ENCODE data around the gene PLA2G2F. TPM values are rescaled to one million over a fixed set of nuclear protein-coding genes. Genes with fewer than 3 reads are reported as not detected.

The PLA2G2F gene
- total RNA-seq, 1 experiment from 2014 or later = not detected

DNA sequence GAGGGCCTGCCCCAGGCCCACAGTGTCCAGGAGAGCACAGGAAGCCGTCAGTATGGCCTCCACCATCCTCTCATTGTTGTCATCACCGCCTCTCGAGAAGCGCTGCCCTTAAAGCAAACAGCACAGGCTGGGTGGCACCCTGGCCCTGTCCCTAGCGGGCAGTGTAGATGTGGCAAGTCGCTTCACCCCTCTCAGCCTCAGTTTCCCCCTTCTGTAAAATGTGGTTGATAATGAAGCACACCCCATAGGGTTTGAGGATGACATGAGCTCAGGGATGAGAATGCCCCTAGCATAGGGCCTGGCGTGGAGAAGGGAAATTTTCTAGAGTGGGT, 13.4 kb downstream of the PLA2G2F start:
- Mint-ChIP-seq H3K4me3 (no peak overlapping the region), H3K27ac (peak overlapping the region; percentile 80)

DNA sequence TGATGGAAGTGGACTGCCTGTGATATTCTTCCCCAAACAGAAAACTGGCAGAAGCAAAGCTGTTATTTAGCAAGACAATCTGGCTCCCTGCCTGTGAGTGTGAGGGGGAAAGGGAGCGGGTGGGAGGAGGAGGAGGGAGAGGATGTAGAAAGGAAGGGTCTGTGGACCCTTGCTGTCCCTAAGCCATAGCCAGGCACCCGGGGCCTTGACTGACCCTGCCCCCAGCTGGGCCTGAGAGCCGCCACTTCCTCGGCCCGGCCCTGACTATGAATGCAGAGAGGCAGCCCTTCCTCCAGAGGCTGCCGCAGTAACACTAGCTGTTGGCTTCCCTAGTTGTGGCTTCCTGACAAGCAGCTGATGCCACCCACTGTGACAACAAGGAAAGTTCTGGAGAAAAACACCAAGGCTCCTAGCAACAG, 13.9 kb downstream of the PLA2G2F start:
- TF ChIP-seq ZNF138 (CRISPR knock-in tag; conservative IDR thresholded peaks at IDR 0.05) (no peak), SMAD4 (CRISPR knock-in tag; IDR thresholded peaks at IDR 0.05) (no peak), ZNF317 (CRISPR knock-in tag; IDR thresholded peaks at IDR 0.05; ENCODE audit: borderline replicate concordance, low read depth) (no peak), FOXK1 (CRISPR knock-in tag; IDR thresholded peaks at IDR 0.05) (peak; percentile 61; the same call in 1 of the 2 replicates), ETV6 (CRISPR knock-in tag; IDR thresholded peaks at IDR 0.05) (no peak), KAT7 (CRISPR knock-in tag; IDR thresholded peaks at IDR 0.05; ENCODE audit: borderline replicate concordance) (no peak)
- peak; percentile 38 for ATAC-seq

More for the DNA sequence above, 13.4 kb downstream of the PLA2G2F start:
- ChIA-PET CTCF (interaction anchor here (0.7 to 4.5 kb wide), 24 partner anchors 13 to 342 kb away, joined by 3 to 75 read pairs (median 5); partner anchors contain the start of gene OTUD3), POLR2A (no interaction called here)
- TF ChIP-seq SOX15 (CRISPR knock-in tag; IDR thresholded peaks at IDR 0.05) (no peak), ETV6 (CRISPR knock-in tag; IDR thresholded peaks at IDR 0.05) (peak; percentile 8; the same call in 1 of the 2 replicates)
- ATAC-seq (no peak), DNase-seq (ENCODE audit: low spot score) (no peak)
- H3K4me1 Mint-ChIP-seq = peaks cover 27% of the 10 kb centered on the region
- H3K9me3 Mint-ChIP-seq = peaks cover 3% of the 10 kb centered on the region
- H3K36me3 Mint-ChIP-seq = no peaks in the 10 kb centered on the region
- no peaks in the 10 kb centered on the region for H3K27me3 Mint-ChIP-seq (ENCODE audit: low read depth)

GRCh38 chr1:20154301-20154831, 15.2 kb downstream of the PLA2G2F start:
- ChIA-PET CTCF (interaction anchor here (1.3 to 4.1 kb wide), 3 partner anchors 11 to 235 kb away, joined by 3 to 52 read pairs (median 33); partner anchors contain the start of gene PLA2G2E), POLR2A (no interaction called here)
- peaks cover 27% of the 10 kb centered on the region for H3K4me1 Mint-ChIP-seq
- H3K27me3 Mint-ChIP-seq (ENCODE audit: low read depth) = peaks cover 3% of the 10 kb centered on the region
- ATAC-seq = no peak
- peaks cover 6% of the 10 kb centered on the region for H3K36me3 Mint-ChIP-seq
- H3K4me3 Mint-ChIP-seq = no peak overlapping the region
- DNase-seq (ENCODE audit: low spot score) = no peak
- H3K9me3 Mint-ChIP-seq = peaks cover 16% of the 10 kb centered on the region
- H3K27ac Mint-ChIP-seq = no peak overlapping the region
- TF ChIP-seq NR2C2 (CRISPR knock-in tag; IDR thresholded peaks at IDR 0.05) (no peak), USF2 (CRISPR knock-in tag; IDR thresholded peaks at IDR 0.05) (no peak), ZNF219 (CRISPR knock-in tag; IDR thresholded peaks at IDR 0.05; ENCODE audit: borderline replicate concordance) (no peak), E2F1 (CRISPR knock-in tag; IDR thresholded peaks at IDR 0.05) (no peak), ETV6 (CRISPR knock-in tag; IDR thresholded peaks at IDR 0.05) (no peak), MLX (CRISPR knock-in tag; IDR thresholded peaks at IDR 0.05) (no peak), USF1 (CRISPR knock-in tag; IDR thresholded peaks at IDR 0.05) (no peak), MYBL2 (CRISPR knock-in tag; IDR thresholded peaks at IDR 0.05) (no peak), ZMAT4 (CRISPR knock-in tag; IDR thresholded peaks at IDR 0.05) (no peak), TEAD4 (CRISPR knock-in tag; IDR thresholded peaks at IDR 0.05) (no peak), ELF4 (CRISPR knock-in tag; IDR thresholded peaks at IDR 0.05; ENCODE audit: low read depth) (no peak), IRF1 (CRISPR knock-in tag; IDR thresholded peaks at IDR 0.05) (no peak), CREB1 (CRISPR knock-in tag; IDR thresholded peaks at IDR 0.05) (no peak), HMGXB4 (CRISPR knock-in tag; IDR thresholded peaks at IDR 0.05) (no peak), ZNF121 (CRISPR knock-in tag; IDR thresholded peaks at IDR 0.05) (no peak), ZNF138 (CRISPR knock-in tag; conservative IDR thresholded peaks at IDR 0.05) (no peak)
- TF ChIP-seq, protein P1, sequence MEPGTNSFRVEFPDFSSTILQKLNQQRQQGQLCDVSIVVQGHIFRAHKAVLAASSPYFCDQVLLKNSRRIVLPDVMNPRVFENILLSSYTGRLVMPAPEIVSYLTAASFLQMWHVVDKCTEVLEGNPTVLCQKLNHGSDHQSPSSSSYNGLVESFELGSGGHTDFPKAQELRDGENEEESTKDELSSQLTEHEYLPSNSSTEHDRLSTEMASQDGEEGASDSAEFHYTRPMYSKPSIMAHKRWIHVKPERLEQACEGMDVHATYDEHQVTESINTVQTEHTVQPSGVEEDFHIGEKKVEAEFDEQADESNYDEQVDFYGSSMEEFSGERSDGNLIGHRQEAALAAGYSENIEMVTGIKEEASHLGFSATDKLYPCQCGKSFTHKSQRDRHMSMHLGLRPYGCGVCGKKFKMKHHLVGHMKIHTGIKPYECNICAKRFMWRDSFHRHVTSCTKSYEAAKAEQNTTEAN (CRISPR knock-in tag; IDR thresholded peaks at IDR 0.05) = no peak

More for the DNA sequence above, 13.9 kb downstream of the PLA2G2F start:
- POLR2A ChIA-PET = interaction anchor here (0.6 to 0.7 kb wide), 2 partner anchors 37 to 943 kb away, joined by 3 to 5 read pairs; no protein-coding TSS in a partner anchor
- DNase-seq (ENCODE audit: low spot score) = peak; percentile 44
- CTCF ChIA-PET = interaction anchor here (0.6 to 4.5 kb wide), 23 partner anchors 10 to 342 kb away, joined by 3 to 75 read pairs (median 4); partner anchors contain the start of genes OTUD3 and PLA2G2E
- H3K36me3 Mint-ChIP-seq = no peaks in the 10 kb centered on the region
- no peak overlapping the region for H3K4me3 Mint-ChIP-seq
- peak overlapping the region; percentile 80 for H3K27ac Mint-ChIP-seq
- H3K9me3 Mint-ChIP-seq = peaks cover 8% of the 10 kb centered on the region
- H3K4me1 Mint-ChIP-seq = peaks cover 27% of the 10 kb centered on the region
- H3K27me3 Mint-ChIP-seq (ENCODE audit: low read depth) = no peaks in the 10 kb centered on the region; the same call in 1 of the 2 replicates
